K562 (cell line): ENCODE data around the gene RAB39B. TPM values are rescaled to one million over a fixed set of nuclear protein-coding genes. Genes with fewer than 3 reads are reported as not detected.

Source experiments
- ATAC-seq: fragments of 200-7000 bp; cut with Tn5 transposase; 3 replicates; pipeline ENCODE4 v1.9.1; 2020; ENCODE audit warnings: moderate library complexity
- BruUV-seq: library from RNA; stranded (reverse); fragments of 400-500 nt; replicated peaks from 2 replicates; lab custom pipeline; 2021; lab: Mats Ljungman, UMichigan
- CTCF ChIA-PET: fragments of 300-600 bp; formaldehyde crosslinking; extraction: SDS; loops from one replicate; lab custom pipeline; 2021; ENCODE audit warnings: low intra/inter-chr PET ratio; lab: Yijun Ruan, JAX
- POLR2A ChIA-PET: fragments of 300-600, 350-650 bp; sonication (Branson Sonifier 250); formaldehyde crosslinking; extraction: SDS; loops from one replicate; lab custom pipeline; 2021; ENCODE audit warnings: antibody characterized with exemption, inconsistent platforms; lab: Yijun Ruan, JAX
- DNase-seq, 4 experiments: peaks; one replicate each; pipeline versions ENCODE4 v3.0.0 to v3.0.0-alpha.2; 2011 to 2018; ENCODE audit warnings: low spot score in 3 of 4, mixed read lengths in 3 of 4; ENCODE audit errors: extremely low read depth in 1 of 4
- FAIRE-seq: peaks from 2 replicates; lab custom pipeline; 2011; peaks lifted over from hg19 to GRCh38; lab: Jason Lieb, UNC
- H2AFZ ChIP-seq: 2 replicates; pipeline ENCODE4 v1.6.0; 2011; ENCODE audit warnings: low read depth, low read length, control low read depth, inconsistent platforms
- H3K27ac ChIP-seq: fragments of 200-600 bp; 3 replicates; pipeline ENCODE4 v1.8.0; 2011; ENCODE audit warnings: low read depth, mild to moderate bottlenecking, control low read depth, inconsistent platforms, low read length, moderate library complexity, mixed read lengths; ENCODE audit errors: extremely low read depth
- H3K27me3 ChIP-seq, 2 experiments: fragments of 300-600 bp in 1 of 2; 2 replicates in 1 of 2; 3 replicates in 1 of 2; pipeline versions ENCODE4 v1.6.0 to v1.8.0; 2011; ENCODE audit warnings: inconsistent platforms in 2 of 2, low read length in 2 of 2, mild to moderate bottlenecking in 1 of 2, mixed read lengths in 1 of 2, moderate library complexity in 1 of 2; ENCODE audit not compliant: control insufficient read depth in 2 of 2, insufficient read depth in 2 of 2
- H3K36me3 ChIP-seq: fragments of 300-600 bp; 3 replicates; pipeline ENCODE4 v1.8.0; 2011; ENCODE audit warnings: mild to moderate bottlenecking, low read length, inconsistent platforms; ENCODE audit not compliant: control insufficient read depth, insufficient read depth
- H3K4me1 ChIP-seq, 2 experiments: fragments of 200-600 bp in 1 of 2; replicated peaks in 1 of 2; 2 replicates in 1 of 2; 3 replicates in 1 of 2; pipeline versions ENCODE4 v1.5.1 to v1.8.0; 2011; ENCODE audit warnings: inconsistent platforms in 2 of 2, low read length in 2 of 2, mild to moderate bottlenecking in 1 of 2, mixed read lengths in 1 of 2, moderate library complexity in 1 of 2; ENCODE audit not compliant: control insufficient read depth in 2 of 2, insufficient read depth in 2 of 2
- H3K4me2 ChIP-seq: 2 replicates; pipeline ENCODE4 v1.6.1; 2011; ENCODE audit warnings: low read length, control low read depth, inconsistent platforms, mixed read lengths; ENCODE audit not compliant: insufficient read depth
- H3K4me3 ChIP-seq: fragments of 200-600 bp; sonication (generic), shearing (Covaris generic); 2 replicates; pipeline ENCODE4 v1.5.1; 2016; ENCODE audit warnings: control low read depth, inconsistent platforms
- H3K79me2 ChIP-seq: fragments of 200-600 bp; 3 replicates; pipeline ENCODE4 v1.8.0; 2011; ENCODE audit warnings: low read length, inconsistent platforms; ENCODE audit not compliant: control insufficient read depth, insufficient read depth
- H3K9ac ChIP-seq, 2 experiments: 2 replicates each; pipeline versions ENCODE4 v1.6.0 to v1.6.1; 2011; ENCODE audit warnings: low read depth in 2 of 2, low read length in 2 of 2, control low read depth in 1 of 2, inconsistent platforms in 1 of 2, mild to moderate bottlenecking in 1 of 2, mixed read lengths in 1 of 2; ENCODE audit not compliant: insufficient read depth in 1 of 2
- H3K9me1 ChIP-seq: one replicate; pipeline ENCODE4 v1.6.0; 2011; ENCODE audit warnings: inconsistent platforms, mild to moderate bottlenecking, low read length, moderate library complexity; ENCODE audit not compliant: control insufficient read depth, insufficient read depth
- H3K9me3 ChIP-seq: replicated peaks from 2 replicates; pipeline ENCODE4 v1.5.1; 2011; ENCODE audit warnings: low read depth, low read length, inconsistent platforms; ENCODE audit not compliant: control insufficient read depth, insufficient read depth
- H4K20me1 ChIP-seq: replicated peaks from 2 replicates; pipeline ENCODE4 v1.6.1; 2011; ENCODE audit warnings: low read length, inconsistent platforms, mixed read lengths; ENCODE audit not compliant: control insufficient read depth, insufficient read depth
- OTX1 ChIP-seq: fragments of 450-650 bp; formaldehyde crosslinking; IDR thresholded peaks from 2 replicates; pipeline ENCODE4 v1.4.0; 2022; ENCODE audit warnings: mild to moderate bottlenecking
- RCOR1 ChIP-seq, 2 experiments: IDR thresholded peaks; 2 replicates each; pipeline ENCODE4 v1.6.1; 2012; ENCODE audit warnings: low read depth in 2 of 2, low read length in 2 of 2, borderline replicate concordance in 1 of 2, improper control_type of control experiment in 1 of 2
- SMARCA5 ChIP-seq: fragments of 450-650 bp; IDR thresholded peaks from 2 replicates; pipeline ENCODE4 v1.6.1; 2016
- WGBS: fragments of 100-300 bp; shearing (Covaris generic); methylation state at CpG from one replicate; pipeline ENCODE4 v1.1.6; 2016; ENCODE audit warnings: low coverage, mixed read lengths; ENCODE audit not compliant: insufficient coverage; ENCODE audit errors: missing lambda C conversion rate; 5-methylcytosine and 5-hydroxymethylcytosine counted together
- in situ Hi-C: fragments of 300-500 bp; cut with MboI; formaldehyde crosslinking; loops from 4 replicates; pipeline ENCODE4 v1.15.0; 2018; ENCODE audit warnings: inconsistent platforms, mixed read lengths
- intact Hi-C: fragments of 100-400 bp; cut with micrococcal nuclease; formaldehyde crosslinking; loops from 2 replicates; pipeline ENCODE4 v1.14.2; 2022
- polyA plus RNA-seq, 8 experiments: library from polyadenylated mRNA; depleted of rRNA in 4 of 8; stranded (reverse) in 5 of 8; unstranded in 3 of 8; fragments of >200 nt; fragmentation: Nextera tagmentation in 2 of 8; fragmentation: Illumina TruSeq in 1 of 8; extraction: Ambion mirVana in 2 of 8; extraction: Trizol in 1 of 8; gene quantifications; 2 replicates each; pipeline versions ENCODE4 v1.2.1 to v1.2.3, GENCODE V29; 2011 to 2014; ENCODE audit warnings: inconsistent platforms in 1 of 8, missing spikeins in 1 of 8
- total RNA-seq, 7 experiments: library from RNA; depleted of rRNA in 6 of 7; stranded (reverse); fragments of >200 nt in 6 of 7; fragmentation: Illumina TruSeq in 2 of 7; extraction: Trizol in 2 of 7; gene quantifications; 2 replicates each; pipeline versions ENCODE4 v1.2.1 to v1.2.3, GENCODE V29; 2011 to 2021; ENCODE audit warnings: low replicate concordance in 1 of 7
- TF ChIP-seq, protein P1 (sequence below): fragments of 450-650 bp; IDR thresholded peaks from one replicate; pipeline ENCODE4 v1.6.1; 2018; ENCODE audit warnings: mild to moderate bottlenecking, moderate library complexity; ENCODE audit not compliant: partially characterized antibody
- TF ChIP-seq, protein P2 (sequence below): fragments of 200-600 bp; sonication (generic); IDR thresholded peaks from one replicate; pipeline ENCODE4 v1.6.1; 2012; ENCODE audit warnings: mild to moderate bottlenecking, low read depth, low read length, inconsistent platforms

Gene RAB39B
- total and polyA plus RNA-seq, 9 of the 15 experiments (the other 6 are each of a cell fraction or from before 2014, with no cell fraction given): 0.04 to 0.07 (median 0.04) TPM; not detected in 6

DNA sequence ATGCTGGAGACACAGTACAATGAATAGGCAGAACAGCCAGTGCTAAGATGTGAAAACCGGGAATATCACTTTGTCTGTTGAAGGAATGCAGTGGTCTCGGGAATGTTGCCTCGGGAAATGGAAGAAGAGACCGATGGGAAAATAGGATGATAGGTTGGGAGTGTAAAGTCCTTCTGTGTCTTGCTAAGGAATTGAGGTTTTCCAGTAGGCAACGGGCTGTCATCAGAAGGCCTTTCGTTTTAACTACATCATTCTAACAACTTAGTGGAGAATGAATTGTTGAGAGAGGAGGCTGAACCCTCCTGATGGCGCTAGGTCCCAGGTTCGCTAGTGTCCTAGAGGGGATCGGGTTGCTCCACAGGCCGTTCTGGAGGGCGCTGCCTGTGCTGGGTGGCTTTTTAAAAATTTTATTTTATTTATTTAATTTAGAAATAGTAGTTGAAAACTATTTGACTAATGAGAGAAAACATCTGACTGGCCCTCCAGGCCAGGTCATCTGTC, 47.3 kb downstream of the RAB39B start (continued):
- TF ChIP-seq RCOR1 (IDR thresholded peaks at IDR 0.05; ENCODE audit: borderline replicate concordance in 1 of 2, low read depth in 2 of 2, low read length in 2 of 2): peak in 1 of 2 experiments; percentile 47; a peak in 1 of 4 replicates
- TF ChIP-seq, all 486 proteins: peak for 11

DNA sequence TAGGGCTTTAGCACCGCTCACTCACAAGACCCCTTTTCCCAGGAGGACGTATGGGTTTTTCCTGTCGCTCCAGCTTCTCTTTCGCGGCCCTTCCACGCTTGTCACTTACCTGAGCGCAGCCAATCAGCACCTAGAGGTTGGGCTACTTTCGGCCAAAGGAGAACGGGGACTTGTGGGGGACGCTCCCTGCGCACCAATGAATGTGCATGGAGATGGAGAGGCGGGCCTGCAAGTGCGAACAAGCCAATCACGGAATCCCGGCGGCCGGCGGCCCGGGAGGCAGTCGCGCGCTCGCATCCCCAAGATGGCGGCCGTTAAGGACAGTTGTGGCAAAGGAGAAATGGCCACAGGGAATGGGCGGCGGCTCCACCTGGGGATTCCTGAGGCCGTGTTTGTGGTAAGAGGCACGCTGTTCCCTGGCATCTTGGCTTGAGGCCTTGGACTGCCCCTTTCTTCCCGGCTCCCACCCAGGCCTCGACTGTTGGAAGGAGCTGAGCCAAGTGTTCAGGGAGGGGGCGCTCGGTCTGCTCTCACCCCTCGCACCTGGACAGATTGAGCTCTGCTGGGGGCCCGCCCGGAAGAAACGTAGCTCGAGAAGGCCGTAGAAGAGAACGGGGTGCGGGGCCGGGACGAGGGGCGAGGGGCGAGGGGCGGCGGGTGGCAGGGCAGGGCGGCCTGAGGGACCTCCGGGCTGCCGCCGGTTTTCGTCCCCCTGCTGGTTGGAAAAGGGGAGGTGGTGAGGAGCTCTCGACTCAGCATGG, 47.9 kb downstream of the RAB39B start, which contains the start of gene VBP1:
Gene VBP1 (plus strand): TSS at position 282 of the 761 bp plus-strand sequence. CDS start 23 bp downstream, at position 305.
- H3K4me3 ChIP-seq: peak within 1 kb of the TSS; percentile 80
- H3K9me1 ChIP-seq: no peaks in the 10 kb centered on the region
- peaks cover 18% of the 10 kb centered on the region for H3K36me3 ChIP-seq
- POLR2A ChIA-PET: interaction anchor here (0.6 to 1.7 kb wide), 13 partner anchors 8 to 482 kb away, joined by 3 to 7 read pairs (median 4); no protein-coding TSS in a partner anchor
- peak within 1 kb of the TSS; percentile 93 for H3K4me2 ChIP-seq
- H4K20me1 ChIP-seq: peaks cover 8% of the 10 kb centered on the region
- H3K79me2 ChIP-seq: peaks cover 51% of the 10 kb centered on the region
- WGBS: 0% methylated on average over 35 of the region's 53 CpGs
- ATAC-seq (peak; percentile 96), FAIRE-seq (peak; percentile 97), DNase-seq (peak; percentile 88 to 96 (median 91))
- H3K9me3 ChIP-seq: no peaks in the 10 kb centered on the region
- H3K27me3 ChIP-seq: no peaks in the 10 kb centered on the region
- in situ Hi-C loops: no loop called here
- H3K4me1 ChIP-seq: peaks cover 3 to 22% of the 10 kb centered on the region in 2 experiments; a peak in 3 of 5 replicates
- CTCF ChIA-PET: no interaction called here
- H3K9ac ChIP-seq: peak within 1 kb of the TSS; percentile 97
- intact Hi-C loops: loop anchor here (2.0 kb wide), 1 partner anchor 146 kb away; the partner anchor contains the start of genes BRCC3, CMC4 and MTCP1
- peak within 1 kb of the TSS; percentile 99 for H2AFZ ChIP-seq
- BruUV-seq: no TSS peak
- H3K27ac ChIP-seq: peak within 1 kb of the TSS; percentile 98
- TF ChIP-seq, protein P1, sequence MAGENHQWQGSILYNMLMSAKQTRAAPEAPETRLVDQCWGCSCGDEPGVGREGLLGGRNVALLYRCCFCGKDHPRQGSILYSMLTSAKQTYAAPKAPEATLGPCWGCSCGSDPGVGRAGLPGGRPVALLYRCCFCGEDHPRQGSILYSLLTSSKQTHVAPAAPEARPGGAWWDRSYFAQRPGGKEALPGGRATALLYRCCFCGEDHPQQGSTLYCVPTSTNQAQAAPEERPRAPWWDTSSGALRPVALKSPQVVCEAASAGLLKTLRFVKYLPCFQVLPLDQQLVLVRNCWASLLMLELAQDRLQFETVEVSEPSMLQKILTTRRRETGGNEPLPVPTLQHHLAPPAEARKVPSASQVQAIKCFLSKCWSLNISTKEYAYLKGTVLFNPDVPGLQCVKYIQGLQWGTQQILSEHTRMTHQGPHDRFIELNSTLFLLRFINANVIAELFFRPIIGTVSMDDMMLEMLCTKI: no peak
- TF ChIP-seq, protein P2, sequence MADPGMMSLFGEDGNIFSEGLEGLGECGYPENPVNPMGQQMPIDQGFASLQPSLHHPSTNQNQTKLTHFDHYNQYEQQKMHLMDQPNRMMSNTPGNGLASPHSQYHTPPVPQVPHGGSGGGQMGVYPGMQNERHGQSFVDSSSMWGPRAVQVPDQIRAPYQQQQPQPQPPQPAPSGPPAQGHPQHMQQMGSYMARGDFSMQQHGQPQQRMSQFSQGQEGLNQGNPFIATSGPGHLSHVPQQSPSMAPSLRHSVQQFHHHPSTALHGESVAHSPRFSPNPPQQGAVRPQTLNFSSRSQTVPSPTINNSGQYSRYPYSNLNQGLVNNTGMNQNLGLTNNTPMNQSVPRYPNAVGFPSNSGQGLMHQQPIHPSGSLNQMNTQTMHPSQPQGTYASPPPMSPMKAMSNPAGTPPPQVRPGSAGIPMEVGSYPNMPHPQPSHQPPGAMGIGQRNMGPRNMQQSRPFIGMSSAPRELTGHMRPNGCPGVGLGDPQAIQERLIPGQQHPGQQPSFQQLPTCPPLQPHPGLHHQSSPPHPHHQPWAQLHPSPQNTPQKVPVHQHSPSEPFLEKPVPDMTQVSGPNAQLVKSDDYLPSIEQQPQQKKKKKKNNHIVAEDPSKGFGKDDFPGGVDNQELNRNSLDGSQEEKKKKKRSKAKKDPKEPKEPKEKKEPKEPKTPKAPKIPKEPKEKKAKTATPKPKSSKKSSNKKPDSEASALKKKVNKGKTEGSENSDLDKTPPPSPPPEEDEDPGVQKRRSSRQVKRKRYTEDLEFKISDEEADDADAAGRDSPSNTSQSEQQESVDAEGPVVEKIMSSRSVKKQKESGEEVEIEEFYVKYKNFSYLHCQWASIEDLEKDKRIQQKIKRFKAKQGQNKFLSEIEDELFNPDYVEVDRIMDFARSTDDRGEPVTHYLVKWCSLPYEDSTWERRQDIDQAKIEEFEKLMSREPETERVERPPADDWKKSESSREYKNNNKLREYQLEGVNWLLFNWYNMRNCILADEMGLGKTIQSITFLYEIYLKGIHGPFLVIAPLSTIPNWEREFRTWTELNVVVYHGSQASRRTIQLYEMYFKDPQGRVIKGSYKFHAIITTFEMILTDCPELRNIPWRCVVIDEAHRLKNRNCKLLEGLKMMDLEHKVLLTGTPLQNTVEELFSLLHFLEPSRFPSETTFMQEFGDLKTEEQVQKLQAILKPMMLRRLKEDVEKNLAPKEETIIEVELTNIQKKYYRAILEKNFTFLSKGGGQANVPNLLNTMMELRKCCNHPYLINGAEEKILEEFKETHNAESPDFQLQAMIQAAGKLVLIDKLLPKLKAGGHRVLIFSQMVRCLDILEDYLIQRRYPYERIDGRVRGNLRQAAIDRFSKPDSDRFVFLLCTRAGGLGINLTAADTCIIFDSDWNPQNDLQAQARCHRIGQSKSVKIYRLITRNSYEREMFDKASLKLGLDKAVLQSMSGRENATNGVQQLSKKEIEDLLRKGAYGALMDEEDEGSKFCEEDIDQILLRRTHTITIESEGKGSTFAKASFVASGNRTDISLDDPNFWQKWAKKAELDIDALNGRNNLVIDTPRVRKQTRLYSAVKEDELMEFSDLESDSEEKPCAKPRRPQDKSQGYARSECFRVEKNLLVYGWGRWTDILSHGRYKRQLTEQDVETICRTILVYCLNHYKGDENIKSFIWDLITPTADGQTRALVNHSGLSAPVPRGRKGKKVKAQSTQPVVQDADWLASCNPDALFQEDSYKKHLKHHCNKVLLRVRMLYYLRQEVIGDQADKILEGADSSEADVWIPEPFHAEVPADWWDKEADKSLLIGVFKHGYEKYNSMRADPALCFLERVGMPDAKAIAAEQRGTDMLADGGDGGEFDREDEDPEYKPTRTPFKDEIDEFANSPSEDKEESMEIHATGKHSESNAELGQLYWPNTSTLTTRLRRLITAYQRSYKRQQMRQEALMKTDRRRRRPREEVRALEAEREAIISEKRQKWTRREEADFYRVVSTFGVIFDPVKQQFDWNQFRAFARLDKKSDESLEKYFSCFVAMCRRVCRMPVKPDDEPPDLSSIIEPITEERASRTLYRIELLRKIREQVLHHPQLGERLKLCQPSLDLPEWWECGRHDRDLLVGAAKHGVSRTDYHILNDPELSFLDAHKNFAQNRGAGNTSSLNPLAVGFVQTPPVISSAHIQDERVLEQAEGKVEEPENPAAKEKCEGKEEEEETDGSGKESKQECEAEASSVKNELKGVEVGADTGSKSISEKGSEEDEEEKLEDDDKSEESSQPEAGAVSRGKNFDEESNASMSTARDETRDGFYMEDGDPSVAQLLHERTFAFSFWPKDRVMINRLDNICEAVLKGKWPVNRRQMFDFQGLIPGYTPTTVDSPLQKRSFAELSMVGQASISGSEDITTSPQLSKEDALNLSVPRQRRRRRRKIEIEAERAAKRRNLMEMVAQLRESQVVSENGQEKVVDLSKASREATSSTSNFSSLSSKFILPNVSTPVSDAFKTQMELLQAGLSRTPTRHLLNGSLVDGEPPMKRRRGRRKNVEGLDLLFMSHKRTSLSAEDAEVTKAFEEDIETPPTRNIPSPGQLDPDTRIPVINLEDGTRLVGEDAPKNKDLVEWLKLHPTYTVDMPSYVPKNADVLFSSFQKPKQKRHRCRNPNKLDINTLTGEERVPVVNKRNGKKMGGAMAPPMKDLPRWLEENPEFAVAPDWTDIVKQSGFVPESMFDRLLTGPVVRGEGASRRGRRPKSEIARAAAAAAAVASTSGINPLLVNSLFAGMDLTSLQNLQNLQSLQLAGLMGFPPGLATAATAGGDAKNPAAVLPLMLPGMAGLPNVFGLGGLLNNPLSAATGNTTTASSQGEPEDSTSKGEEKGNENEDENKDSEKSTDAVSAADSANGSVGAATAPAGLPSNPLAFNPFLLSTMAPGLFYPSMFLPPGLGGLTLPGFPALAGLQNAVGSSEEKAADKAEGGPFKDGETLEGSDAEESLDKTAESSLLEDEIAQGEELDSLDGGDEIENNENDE: no peak
- TF ChIP-seq SMARCA5 (no peak), OTX1 (no peak)
